SK-MEL-5 (cell line): ENCODE results near the gene EPN2. TPM values are rescaled to one million over a fixed set of nuclear protein-coding genes. Genes with fewer than 3 reads are reported as not detected.
"Not testable (repeated sequence)": the region's sequence is repeated elsewhere in the genome, so short reads cannot be mapped to it uniquely, and the experiment has no call there.

ENCODE experiments used
- DNase-seq: peaks from one replicate; pipeline ENCODE4 v3.0.0-alpha.2; 2016; ENCODE audit warnings: low read depth, low spot score
- in situ Hi-C: cut with HindIII; loops from 2 replicates; pipeline ENCODE4 v1.10.0; 2016; ENCODE audit warnings: low sequenced_read_pairs, high pct_unique_total_duplicates, low pct_unique_long_range_greater_than_20kb
- total RNA-seq: library from RNA; depleted of rRNA; stranded (reverse); fragments of >200 nt; shearing (Covaris generic); gene quantifications from 2 replicates; pipeline ENCODE4 v1.2.3, GENCODE V29; 2014

Gene EPN2
- total RNA-seq, 1 experiment from 2014 or later, result 14.0 TPM

DNA sequence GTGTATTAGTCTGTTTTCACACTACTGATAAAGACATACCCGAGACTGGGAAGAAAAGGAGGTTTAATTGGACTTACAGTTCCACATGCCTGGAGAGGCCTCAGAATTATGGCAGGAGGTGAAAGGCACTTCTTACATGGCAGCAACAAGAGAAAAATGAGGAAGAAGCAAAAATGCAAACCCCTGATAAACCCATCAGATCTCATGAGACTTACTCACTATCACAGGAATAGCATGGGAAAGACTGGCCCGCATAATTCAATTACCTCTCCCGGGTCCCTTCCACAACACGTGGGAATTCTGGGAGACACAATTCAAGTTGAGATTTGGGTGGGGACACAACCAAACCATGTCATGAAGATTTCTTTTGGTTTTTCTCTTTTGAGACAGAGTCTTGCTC lies 41.1 kb downstream of the EPN2 start:
- DNase-seq, in situ Hi-C loops: not testable (repeated sequence)

DNA sequence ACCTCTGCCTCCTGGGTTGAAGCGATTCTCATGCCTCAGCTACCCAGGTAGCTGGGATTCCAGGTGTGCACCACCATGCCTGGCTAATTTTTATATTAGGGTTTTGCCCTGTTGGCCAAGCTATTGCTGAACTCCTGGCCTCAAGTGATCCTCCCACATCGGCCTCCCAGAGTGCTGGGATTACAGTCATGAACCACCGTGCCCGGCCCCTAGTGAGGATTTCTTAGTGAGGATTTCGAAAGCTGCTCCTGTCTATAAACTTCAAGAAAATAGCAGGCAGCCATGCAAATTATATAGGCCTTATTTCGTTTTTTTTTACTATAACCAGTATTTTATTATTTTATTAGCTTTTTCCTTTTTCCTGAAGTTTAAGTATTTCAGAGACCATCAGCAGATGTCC lies 41.6 kb downstream of the EPN2 start:
- in situ Hi-C loops, result no loop called here
- DNase-seq, result no peak

DNA sequence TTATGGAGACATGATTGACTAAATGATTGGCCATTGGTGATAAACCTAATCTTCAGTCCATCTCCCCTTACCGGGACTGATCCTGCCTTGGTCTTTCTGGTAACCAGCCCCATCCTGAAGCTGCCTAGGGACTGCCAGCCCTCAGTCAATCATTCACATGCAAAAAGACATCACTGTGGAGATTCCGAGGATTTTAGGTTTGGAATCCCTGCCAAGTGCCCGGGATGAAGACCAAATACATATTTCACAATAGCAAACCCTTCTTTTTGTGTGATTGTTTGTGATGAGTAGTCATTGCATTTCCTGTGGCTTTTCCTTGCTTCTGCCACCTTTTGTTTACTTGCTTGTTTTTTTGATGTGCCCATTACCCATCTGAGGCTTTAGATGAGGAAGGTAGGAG lies 44.0 kb downstream of the EPN2 start:
- in situ Hi-C loops, result no loop called here
- DNase-seq, result no peak

GRCh38 chr17:19284005-19284959 lies 47.1 kb downstream of the EPN2 start:
- DNase-seq, result no peak
- in situ Hi-C loops, result no loop called here

GRCh38 chr17:19285213-19285900 lies 48.2 kb downstream of the EPN2 start:
- in situ Hi-C loops, result no loop called here
- no peak for DNase-seq

DNA sequence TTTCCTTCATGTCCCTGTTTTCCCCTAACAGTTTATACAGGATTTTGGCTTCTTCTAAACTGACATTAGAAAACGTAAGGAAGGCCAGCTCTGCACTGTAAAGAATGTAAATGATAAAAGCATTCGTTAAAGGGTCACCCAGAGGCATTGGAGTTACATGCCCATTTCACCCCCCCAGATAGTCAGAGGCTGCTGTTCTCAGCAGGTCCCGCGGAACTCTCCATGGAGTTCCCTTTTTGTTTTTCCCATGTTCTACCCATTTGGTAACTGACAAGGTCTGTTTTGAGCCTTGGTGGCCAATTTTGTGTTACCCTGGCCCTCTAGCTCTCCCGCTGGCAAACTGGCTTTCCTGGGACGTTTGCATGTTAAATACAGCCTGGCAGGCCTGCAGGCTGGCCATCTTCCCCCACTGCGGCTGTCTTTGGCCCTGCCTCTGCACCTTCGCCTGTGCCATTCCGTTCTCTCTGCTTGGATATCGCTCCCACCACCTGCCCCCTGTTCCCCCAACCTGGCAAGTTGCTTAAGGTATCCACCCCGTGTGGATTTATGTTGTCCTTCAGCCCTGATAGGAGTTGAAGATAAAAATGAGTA lies 49.7 kb downstream of the EPN2 start:
- no peak for DNase-seq
- in situ Hi-C loops, result no loop called here

GRCh38 chr17:19287651-19288050 lies 50.5 kb downstream of the EPN2 start:
- DNase-seq, result no peak
- in situ Hi-C loops, result no loop called here

DNA sequence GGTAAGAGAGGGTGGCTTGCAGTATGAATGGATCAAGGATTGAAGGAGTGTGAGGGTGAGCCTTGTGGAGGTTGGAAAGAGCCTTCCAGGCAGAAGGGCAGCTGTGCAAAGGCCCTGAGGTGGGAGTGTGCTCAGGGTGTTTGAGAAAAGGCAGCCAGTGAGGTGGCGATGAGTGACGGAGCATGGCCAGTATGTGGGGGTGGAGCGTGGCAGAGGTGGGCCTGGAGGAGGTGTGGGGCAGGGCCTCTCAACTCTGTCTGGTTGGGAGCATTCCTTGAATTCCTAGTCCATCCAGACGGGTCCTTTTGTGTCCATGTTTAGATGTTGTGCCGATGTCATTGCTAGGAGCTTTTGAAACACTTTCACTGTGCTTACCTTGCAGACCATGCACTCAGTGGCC lies 51.3 kb downstream of the EPN2 start:
- DNase-seq, result no peak
- in situ Hi-C loops, result no loop called here

GRCh38 chr17:19290066-19290705 lies 53.0 kb downstream of the EPN2 start:
- in situ Hi-C loops, result no loop called here
- no peak for DNase-seq

DNA sequence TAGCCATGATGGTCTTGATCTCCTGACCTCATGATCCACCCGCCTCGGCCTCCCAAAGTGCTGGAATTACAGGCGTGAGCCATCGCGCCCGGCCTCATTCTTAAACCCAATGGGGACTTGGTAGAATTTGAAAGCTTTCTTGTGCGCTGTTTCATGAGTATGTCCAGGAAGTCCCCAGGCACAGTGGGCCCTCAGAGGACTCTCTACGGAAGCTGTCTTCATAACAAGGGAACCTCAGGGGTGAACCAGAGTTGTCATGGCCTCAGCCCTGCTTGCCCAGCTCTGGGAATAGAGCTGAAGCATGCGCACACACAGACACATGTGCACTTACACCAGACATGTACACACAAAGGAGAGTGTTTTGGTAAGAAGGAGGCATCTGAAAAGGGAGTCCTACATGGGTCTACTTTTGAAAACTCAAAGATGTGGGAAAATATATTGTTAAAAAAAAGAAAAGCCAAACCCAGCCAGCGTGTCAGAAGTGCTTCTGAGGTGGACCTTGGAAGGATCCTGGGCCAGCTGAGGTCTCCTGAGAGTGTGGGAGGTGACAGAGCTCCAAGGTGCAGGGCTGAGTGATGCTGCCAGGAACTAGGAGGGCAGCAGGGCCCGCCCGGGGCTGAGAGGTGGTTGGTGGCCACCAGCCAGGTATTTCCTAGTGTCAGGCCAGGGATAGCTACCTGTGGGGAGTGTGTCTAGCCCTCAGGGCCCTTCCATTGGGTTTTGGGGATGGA lies 54.6 kb downstream of the EPN2 start:
- no peak for DNase-seq
- in situ Hi-C loops, result no loop called here

- in situ Hi-C loops, result no loop called here
- no peak for DNase-seq
Measured at GRCh38 chr17:19292377-19292711, 55.2 kb downstream of the EPN2 start.

DNA sequence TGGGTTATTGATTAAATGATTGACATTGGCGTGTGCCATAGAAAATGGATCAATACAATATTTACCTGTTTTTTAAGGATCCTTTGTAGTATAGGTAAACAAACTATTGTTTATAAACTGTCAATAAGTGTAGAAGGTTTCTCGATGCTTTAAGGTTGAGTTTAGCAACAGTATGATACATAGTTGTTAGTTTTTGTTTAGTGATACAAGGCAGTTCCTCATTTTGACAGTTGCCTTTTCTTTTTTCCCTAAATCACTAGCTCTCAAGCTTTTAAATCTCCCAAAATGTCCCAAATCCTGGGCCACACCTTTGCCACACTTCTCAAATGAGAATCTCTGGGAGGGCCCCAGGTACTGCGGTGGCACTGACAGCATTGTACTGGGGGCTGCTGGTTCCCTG lies 57.3 kb downstream of the EPN2 start:
- no peak for DNase-seq
- in situ Hi-C loops, result no loop called here

DNA sequence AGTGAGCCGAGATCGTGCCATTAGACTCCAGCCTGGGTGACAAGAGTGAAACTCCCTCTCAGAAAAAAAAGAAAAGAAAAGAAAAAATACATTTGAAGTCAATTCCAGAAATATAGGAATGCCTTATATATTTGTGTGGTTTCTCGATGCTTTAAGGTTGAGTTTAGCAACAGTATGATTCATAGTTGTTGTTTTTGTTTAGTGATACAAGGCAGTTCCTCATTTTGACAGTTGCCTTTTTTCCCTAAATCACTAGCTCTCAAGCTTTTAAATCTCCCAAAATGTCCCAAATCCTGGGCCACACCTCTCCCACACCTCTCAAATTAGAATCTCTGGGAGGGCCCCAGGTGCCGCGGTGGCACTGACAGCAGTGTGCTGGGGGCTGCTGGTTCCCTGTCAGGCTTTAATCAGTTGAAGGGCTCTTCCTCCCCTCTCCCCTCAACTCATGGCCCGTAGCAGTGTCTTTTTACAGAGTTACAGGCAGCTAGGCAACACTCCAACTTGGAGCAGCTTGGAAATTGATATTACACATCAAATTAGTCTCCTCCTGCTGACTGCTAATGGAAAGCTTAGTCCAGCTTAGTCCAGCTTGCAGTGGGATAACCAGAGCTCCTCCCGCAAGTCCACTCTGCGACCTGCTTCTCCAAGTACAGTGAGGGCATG lies 58.4 kb downstream of the EPN2 start:
- in situ Hi-C loops, result no loop called here

DNA sequence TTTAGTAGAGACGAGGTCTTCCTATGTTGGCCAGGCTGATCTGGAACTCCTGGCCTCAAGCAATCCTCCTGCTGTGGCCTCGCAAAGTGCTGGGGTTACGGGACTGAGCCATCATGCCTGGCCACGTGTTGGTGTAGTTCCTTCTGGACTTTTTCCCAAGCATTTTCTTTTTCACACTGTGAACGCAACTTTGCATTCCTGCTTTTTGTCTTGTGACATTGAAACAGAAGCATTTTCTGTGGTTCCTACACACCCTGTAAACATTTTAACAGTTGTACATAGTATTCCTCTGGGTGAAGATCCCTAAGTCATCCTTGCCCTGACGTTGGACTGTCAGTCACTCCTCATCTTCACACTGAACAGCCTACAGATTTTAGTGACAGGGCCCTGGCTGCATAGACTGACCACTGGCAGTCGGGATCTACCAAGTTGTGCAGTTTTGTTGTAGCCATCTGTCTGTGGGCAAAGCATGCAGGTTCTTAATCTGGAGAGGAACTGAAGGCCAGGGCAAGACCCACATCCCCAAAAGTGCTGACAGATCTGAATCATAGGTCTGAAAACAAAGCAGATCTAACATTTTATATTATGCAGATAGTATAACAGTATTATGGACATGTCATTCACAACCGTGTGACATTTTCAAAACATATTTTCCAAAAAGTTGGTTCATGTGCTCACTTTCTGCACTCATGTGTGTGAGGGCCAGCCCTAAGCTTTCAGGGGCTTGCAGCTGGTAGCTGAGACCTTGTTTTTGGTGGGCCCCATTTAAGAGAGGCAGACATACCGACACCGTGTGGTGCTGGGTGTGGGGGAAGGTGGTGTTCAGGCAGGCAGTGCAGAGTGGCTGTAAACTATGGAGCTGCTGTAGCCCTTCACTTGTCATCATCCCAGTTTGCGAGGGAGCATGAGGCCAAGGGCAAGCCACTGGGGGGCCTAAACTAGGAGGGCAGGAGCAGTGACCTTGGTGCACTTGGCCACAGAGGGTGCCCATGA lies 59.9 kb downstream of the EPN2 start:
- in situ Hi-C loops, result no loop called here
- no peak for DNase-seq

More for the DNA sequence above, 58.4 kb downstream of the EPN2 start:
- DNase-seq, result no peak

DNA sequence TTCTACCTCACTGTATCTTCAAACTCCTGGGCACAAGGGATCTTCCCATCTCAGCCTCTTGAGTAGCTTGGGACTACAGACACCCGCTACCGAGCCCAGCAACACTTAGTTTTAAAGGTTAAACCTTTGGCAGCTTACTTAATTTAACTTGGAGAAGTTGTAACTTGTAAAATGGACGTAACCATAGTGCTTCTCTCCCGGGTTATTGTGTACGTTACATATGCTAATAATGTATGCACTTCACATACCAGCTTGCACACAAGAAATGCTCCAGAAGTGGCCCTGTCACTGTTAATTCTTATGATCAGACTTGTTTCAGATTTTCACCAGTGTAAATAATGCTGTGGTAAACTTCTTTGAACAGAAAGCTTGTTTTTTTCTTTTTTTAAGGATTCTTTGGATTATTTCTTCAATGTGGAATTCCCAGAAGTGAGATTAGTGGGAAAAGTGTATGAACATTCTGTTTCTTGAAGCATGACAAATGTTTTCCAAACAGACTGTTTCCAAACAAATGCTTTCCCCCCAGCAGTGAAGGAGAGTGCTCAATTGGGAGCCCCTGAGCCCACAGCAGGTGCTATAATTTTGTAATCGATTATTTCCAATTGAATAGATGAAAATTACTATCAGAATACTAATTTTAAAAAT lies 61.5 kb downstream of the EPN2 start:
- in situ Hi-C loops, result no loop called here
- no peak for DNase-seq
